PC-9 (cell line): Measurements from ENCODE around the gene CLTB. TPM values are rescaled to one million over a fixed set of nuclear protein-coding genes. Genes with fewer than 3 reads are reported as not detected.

ENCODE experiments used
- BruUV-seq: library from RNA; stranded (reverse); fragments of 400-500 nt; replicated peaks from 2 replicates; lab custom pipeline; 2021; lab: Mats Ljungman, UMichigan
- CTCF ChIA-PET: fragments of 300-600 bp; sonication (Branson Sonifier 250); formaldehyde crosslinking; loops from one replicate; lab custom pipeline; 2022; ENCODE audit warnings: antibody characterized with exemption; lab: Charles Lee
- POLR2A ChIA-PET: fragments of 300-600 bp; sonication (Branson Sonifier 250); formaldehyde crosslinking; loops from one replicate; lab custom pipeline; 2022; ENCODE audit warnings: antibody characterized with exemption; ENCODE audit not compliant: unreplicated experiment; lab: Charles Lee
- DNase-seq, 2 experiments: peaks; one replicate each; pipeline versions ENCODE4 v3.0.0 to v3.0.0-alpha.2; 2015 to 2022; ENCODE audit warnings: mixed read lengths in 1 of 2
- H2AFZ ChIP-seq: fragments of 200-600 bp; sonication (generic); 2 replicates; pipeline ENCODE4 v1.8.1; 2017; ENCODE audit warnings: antibody characterized with exemption
- H3F3A ChIP-seq: fragments of 200-600 bp; sonication (generic); 2 replicates; pipeline ENCODE4 v1.8.1; 2017; ENCODE audit warnings: antibody characterized with exemption, mild to moderate bottlenecking, low read depth; ENCODE audit not compliant: insufficient read depth
- H3K27ac ChIP-seq: fragments of 200-600 bp; sonication (generic); 2 replicates; pipeline ENCODE4 v1.6.1; 2016; ENCODE audit warnings: mixed run types
- H3K27me3 ChIP-seq: fragments of 200-600 bp; sonication (generic); 2 replicates; pipeline ENCODE4 v1.6.1; 2016; ENCODE audit warnings: low read depth, mixed run types; ENCODE audit not compliant: insufficient read depth
- H3K36me3 ChIP-seq: fragments of 200-600 bp; sonication (generic); 2 replicates; pipeline ENCODE4 v1.6.1; 2016; ENCODE audit warnings: low read depth, mixed run types
- H3K4me1 ChIP-seq: fragments of 200-600 bp; sonication (generic); replicated peaks from 2 replicates; pipeline ENCODE4 v1.6.1; 2016; ENCODE audit warnings: mixed run types; ENCODE audit not compliant: insufficient read depth
- H3K4me2 ChIP-seq: fragments of 200-600 bp; sonication (generic); 2 replicates; pipeline ENCODE4 v1.6.1; 2017; ENCODE audit warnings: mixed run types
- H3K4me3 ChIP-seq: fragments of 200-600 bp; sonication (generic); 2 replicates; pipeline ENCODE4 v1.6.1; 2016; ENCODE audit warnings: mixed run types
- H3K79me2 ChIP-seq: fragments of 200-600 bp; sonication (generic); 2 replicates; pipeline ENCODE4 v1.6.1; 2017; ENCODE audit warnings: low read depth, mixed run types
- H3K9me2 ChIP-seq: fragments of 200-600 bp; sonication (generic); 2 replicates; pipeline ENCODE4 v1.8.1; 2017; ENCODE audit warnings: mild to moderate bottlenecking; ENCODE audit not compliant: insufficient read depth
- H3K9me3 ChIP-seq: fragments of 200-600 bp; sonication (generic); 2 replicates; pipeline ENCODE4 v1.8.1; 2016; ENCODE audit warnings: low read depth; ENCODE audit not compliant: insufficient read depth
- H4K20me1 ChIP-seq: fragments of 200-600 bp; sonication (generic); 2 replicates; pipeline ENCODE4 v1.8.1; 2017; ENCODE audit not compliant: insufficient read depth
- CTCF ChIP-seq: fragments of 200-600 bp; sonication (generic); conservative IDR thresholded peaks from 2 replicates; pipeline ENCODE4 v1.6.1; 2017; ENCODE audit warnings: mixed run types, antibody characterized with exemption, mild to moderate bottlenecking, moderate library complexity
- EZH2 ChIP-seq: fragments of 200-600 bp; sonication (generic); IDR thresholded peaks from 2 replicates; pipeline ENCODE4 v1.8.0; 2017; ENCODE audit warnings: antibody characterized with exemption, low read depth
- intact Hi-C: fragments of 100-400 bp; cut with micrococcal nuclease; formaldehyde crosslinking; loops from one replicate; pipeline ENCODE4 v1.10.0; 2022; ENCODE audit not compliant: unreplicated experiment
- total RNA-seq: library from RNA; stranded (reverse); gene quantifications from 2 replicates; pipeline ENCODE4 v1.2.3, GENCODE V29; 2021

Gene CLTB
- total RNA-seq, 1 experiment from 2014 or later: 123 TPM

- intact Hi-C loops: loop anchor here (10.0 kb wide), 2 partner anchors 263 to 443 kb away; partner anchors contain the start of gene TSPAN17
Observed at GRCh38 chr5:176381979-176382378, 34.4 kb downstream of the CLTB start.

GRCh38 chr5:176381423-176381822 is 34.9 kb downstream of the CLTB start:
- BruUV-seq: no TSS peak
- DNase-seq: no peak
- Histone ChIP-seq H3F3A (peaks cover 7% of the 10 kb centered on the region), H3K4me1 (peaks cover 5% of the 10 kb centered on the region), H3K79me2 (peaks cover 12% of the 10 kb centered on the region), H3K27ac (no peak overlapping the region), H3K9me2 (no peaks in the 10 kb centered on the region), H2AFZ (no peak overlapping the region), H3K4me2 (no peak overlapping the region), H3K27me3 (no peaks in the 10 kb centered on the region), H3K9me3 (no peaks in the 10 kb centered on the region), H3K36me3 (peaks cover 36% of the 10 kb centered on the region), H4K20me1 (peaks cover 11% of the 10 kb centered on the region; the same call in 1 of the 2 replicates), H3K4me3 (no peak overlapping the region)
- no peak for TF ChIP-seq EZH2
- TF ChIP-seq CTCF: no peak
- CTCF ChIA-PET: no interaction called here
- POLR2A ChIA-PET: no interaction called here
- intact Hi-C loops: loop anchor here (10.0 kb wide), 2 partner anchors 263 to 443 kb away; partner anchors contain the start of gene TSPAN17

More at GRCh38 chr5:176381979-176382378, 34.4 kb downstream of the CLTB start:
- peaks cover 42% of the 10 kb centered on the region for H3K36me3 ChIP-seq
- no peak overlapping the region for H3K27ac ChIP-seq
- H3F3A ChIP-seq: peaks cover 7% of the 10 kb centered on the region
- no peak overlapping the region for H3K4me3 ChIP-seq
- H3K9me3 ChIP-seq: no peaks in the 10 kb centered on the region
- no peak for DNase-seq
- no peak overlapping the region for H2AFZ ChIP-seq
- ChIA-PET CTCF (no interaction called here), POLR2A (no interaction called here)
- peaks cover 16% of the 10 kb centered on the region for H4K20me1 ChIP-seq
- H3K27me3 ChIP-seq: no peaks in the 10 kb centered on the region
- no peak for TF ChIP-seq CTCF
- TF ChIP-seq EZH2: no peak
- no peaks in the 10 kb centered on the region for H3K9me2 ChIP-seq
- no peak overlapping the region for H3K4me2 ChIP-seq
- BruUV-seq: no TSS peak
- peaks cover 18% of the 10 kb centered on the region for H3K79me2 ChIP-seq
- peaks cover 10% of the 10 kb centered on the region for H3K4me1 ChIP-seq

- no peak for DNase-seq
- no peaks in the 10 kb centered on the region for H3K27me3 ChIP-seq
- H3K4me3 ChIP-seq: no peak overlapping the region
- H3K4me1 ChIP-seq: no peaks in the 10 kb centered on the region
- H3K4me2 ChIP-seq: no peak overlapping the region
- no peaks in the 10 kb centered on the region for H3K79me2 ChIP-seq
- 0 out of 2 replicates have a peak, but pooled peaks cover 24% of the 10 kb centered on the region for H3K36me3 ChIP-seq
- H3F3A ChIP-seq: no peaks in the 10 kb centered on the region; the same call in 1 of the 2 replicates
- no TSS peak for BruUV-seq
- no peak overlapping the region for H2AFZ ChIP-seq
- CTCF ChIA-PET: no interaction called here
- TF ChIP-seq CTCF (no peak), EZH2 (no peak)
- H3K9me2 ChIP-seq: no peaks in the 10 kb centered on the region
- H4K20me1 ChIP-seq: no peaks in the 10 kb centered on the region; the same call in 1 of the 2 replicates
- intact Hi-C loops: loop anchor here (10.0 kb wide), 2 partner anchors 265 to 445 kb away; partner anchors contain the start of gene TSPAN17
- no peaks in the 10 kb centered on the region for H3K9me3 ChIP-seq
- H3K27ac ChIP-seq: no peak overlapping the region
- POLR2A ChIA-PET: no interaction called here
Observed at GRCh38 chr5:176379881-176380280, 36.5 kb downstream of the CLTB start.
